ENCODE results near the gene MBOAT2.

DNA sequence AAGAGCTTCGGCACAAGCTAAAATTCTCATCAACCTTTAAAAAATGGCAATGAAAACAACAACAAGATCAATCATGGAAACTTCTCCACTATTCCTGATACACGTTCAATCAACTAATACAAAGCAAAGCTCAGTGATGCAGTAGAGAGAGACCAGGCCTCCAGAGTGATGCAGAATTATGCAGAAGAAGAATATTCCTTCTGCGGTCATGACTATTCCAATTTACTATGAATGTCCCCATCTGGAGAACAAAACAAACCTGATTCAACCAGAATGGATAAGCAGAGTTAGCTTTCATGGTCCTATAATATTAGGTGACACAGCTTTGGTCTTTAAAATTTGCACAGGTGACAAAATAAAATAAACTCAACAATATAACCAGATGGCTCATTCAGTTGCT is 12.5 kb upstream of the MBOAT2 start:
- TF ChIP-seq, protein P1, sequence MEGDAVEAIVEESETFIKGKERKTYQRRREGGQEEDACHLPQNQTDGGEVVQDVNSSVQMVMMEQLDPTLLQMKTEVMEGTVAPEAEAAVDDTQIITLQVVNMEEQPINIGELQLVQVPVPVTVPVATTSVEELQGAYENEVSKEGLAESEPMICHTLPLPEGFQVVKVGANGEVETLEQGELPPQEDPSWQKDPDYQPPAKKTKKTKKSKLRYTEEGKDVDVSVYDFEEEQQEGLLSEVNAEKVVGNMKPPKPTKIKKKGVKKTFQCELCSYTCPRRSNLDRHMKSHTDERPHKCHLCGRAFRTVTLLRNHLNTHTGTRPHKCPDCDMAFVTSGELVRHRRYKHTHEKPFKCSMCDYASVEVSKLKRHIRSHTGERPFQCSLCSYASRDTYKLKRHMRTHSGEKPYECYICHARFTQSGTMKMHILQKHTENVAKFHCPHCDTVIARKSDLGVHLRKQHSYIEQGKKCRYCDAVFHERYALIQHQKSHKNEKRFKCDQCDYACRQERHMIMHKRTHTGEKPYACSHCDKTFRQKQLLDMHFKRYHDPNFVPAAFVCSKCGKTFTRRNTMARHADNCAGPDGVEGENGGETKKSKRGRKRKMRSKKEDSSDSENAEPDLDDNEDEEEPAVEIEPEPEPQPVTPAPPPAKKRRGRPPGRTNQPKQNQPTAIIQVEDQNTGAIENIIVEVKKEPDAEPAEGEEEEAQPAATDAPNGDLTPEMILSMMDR (IDR thresholded peaks at IDR 0.05), result no peak
- no peak for TF ChIP-seq POLR2A (IDR thresholded peaks at IDR 0.05)

All from testis (tissue), 2 donors.